Testis (tissue), 2 donors: Measurements from ENCODE around the gene KRT17.

Experiments
- POLR2A ChIP-seq: fragments of 450-650 bp; IDR thresholded peaks from one replicate; pipeline ENCODE4 v1.6.1; 2017; ENCODE audit warnings: antibody characterized with exemption, mild to moderate bottlenecking, moderate library complexity
- TF ChIP-seq, protein P1 (sequence below), 3 experiments: fragments of 450-650 bp in 2 of 3; fragments of 200-600 bp in 1 of 3; sonication (generic) in 1 of 3; IDR thresholded peaks; one replicate each; pipeline ENCODE4 v1.5.1; 2016 to 2019; ENCODE audit warnings: antibody characterized with exemption in 3 of 3, mild to moderate bottlenecking in 2 of 3, moderate library complexity in 1 of 3

DNA sequence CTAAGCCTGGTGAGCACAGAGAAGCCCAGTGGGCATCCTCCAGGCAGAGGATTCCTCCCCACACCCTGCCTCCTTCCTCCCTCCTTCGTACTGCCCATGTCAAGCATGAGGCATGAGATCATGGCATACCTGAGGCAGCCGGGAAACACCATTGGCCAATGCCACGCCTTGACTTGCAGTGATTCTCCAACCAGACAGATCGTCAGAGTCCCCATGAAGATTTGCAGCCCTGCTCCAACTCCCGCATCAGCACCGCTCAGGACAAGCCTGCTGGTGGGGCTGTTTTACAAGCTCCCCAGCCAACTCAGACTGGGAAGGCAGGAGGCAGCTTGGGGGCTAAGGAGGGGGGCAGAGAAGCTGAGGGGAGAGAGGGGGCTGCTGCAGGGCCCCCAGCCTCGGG lies 8.9 kb downstream of the KRT17 start:
- TF ChIP-seq, protein P1, sequence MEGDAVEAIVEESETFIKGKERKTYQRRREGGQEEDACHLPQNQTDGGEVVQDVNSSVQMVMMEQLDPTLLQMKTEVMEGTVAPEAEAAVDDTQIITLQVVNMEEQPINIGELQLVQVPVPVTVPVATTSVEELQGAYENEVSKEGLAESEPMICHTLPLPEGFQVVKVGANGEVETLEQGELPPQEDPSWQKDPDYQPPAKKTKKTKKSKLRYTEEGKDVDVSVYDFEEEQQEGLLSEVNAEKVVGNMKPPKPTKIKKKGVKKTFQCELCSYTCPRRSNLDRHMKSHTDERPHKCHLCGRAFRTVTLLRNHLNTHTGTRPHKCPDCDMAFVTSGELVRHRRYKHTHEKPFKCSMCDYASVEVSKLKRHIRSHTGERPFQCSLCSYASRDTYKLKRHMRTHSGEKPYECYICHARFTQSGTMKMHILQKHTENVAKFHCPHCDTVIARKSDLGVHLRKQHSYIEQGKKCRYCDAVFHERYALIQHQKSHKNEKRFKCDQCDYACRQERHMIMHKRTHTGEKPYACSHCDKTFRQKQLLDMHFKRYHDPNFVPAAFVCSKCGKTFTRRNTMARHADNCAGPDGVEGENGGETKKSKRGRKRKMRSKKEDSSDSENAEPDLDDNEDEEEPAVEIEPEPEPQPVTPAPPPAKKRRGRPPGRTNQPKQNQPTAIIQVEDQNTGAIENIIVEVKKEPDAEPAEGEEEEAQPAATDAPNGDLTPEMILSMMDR (IDR thresholded peaks at IDR 0.05): no peak
- no peak for TF ChIP-seq POLR2A
